K562 (cell line): ENCODE results near the gene NHS. TPM values are rescaled to one million over a fixed set of nuclear protein-coding genes. Genes with fewer than 3 reads are reported as not detected.

Source experiments
- E2F6 ChIP-seq, 2 experiments: IDR thresholded peaks; 2 replicates each; pipeline ENCODE4 v1.6.1; 2011; ENCODE audit warnings: borderline replicate concordance in 1 of 2, control low read depth in 1 of 2, low read depth in 1 of 2, low read length in 1 of 2, mild to moderate bottlenecking in 1 of 2, mixed read lengths in 1 of 2, moderate library complexity in 1 of 2; ENCODE audit not compliant: insufficient read depth in 1 of 2, insufficient read length in 1 of 2, poor library complexity in 1 of 2, severe bottlenecking in 1 of 2; ENCODE audit errors: extremely low read depth in 1 of 2
- ZNF3 ChIP-seq: fragments of 250-450 bp; sonication (Bioruptor Pico); IDR thresholded peaks from 2 replicates; pipeline ENCODE4 v1.5.0; 2021; ENCODE audit warnings: mild to moderate bottlenecking, moderate library complexity
- polyA plus RNA-seq, 8 experiments: library from polyadenylated mRNA; depleted of rRNA in 4 of 8; stranded (reverse) in 5 of 8; unstranded in 3 of 8; fragments of >200 nt; fragmentation: Nextera tagmentation in 2 of 8; fragmentation: Illumina TruSeq in 1 of 8; extraction: Ambion mirVana in 2 of 8; extraction: Trizol in 1 of 8; gene quantifications; 2 replicates each; pipeline versions ENCODE4 v1.2.1 to v1.2.3, GENCODE V29; 2011 to 2014; ENCODE audit warnings: inconsistent platforms in 1 of 8, missing spikeins in 1 of 8
- total RNA-seq, 7 experiments: library from RNA; depleted of rRNA in 6 of 7; stranded (reverse); fragments of >200 nt in 6 of 7; fragmentation: Illumina TruSeq in 2 of 7; extraction: Trizol in 2 of 7; gene quantifications; 2 replicates each; pipeline versions ENCODE4 v1.2.1 to v1.2.3, GENCODE V29; 2011 to 2021; ENCODE audit warnings: low replicate concordance in 1 of 7
- TF ChIP-seq, protein P1 (sequence below): fragments of 250-450 bp; sonication (Bioruptor Pico); IDR thresholded peaks from 2 replicates; pipeline ENCODE4 v1.9.0; 2021; ENCODE audit warnings: mild to moderate bottlenecking, inconsistent platforms
- TF ChIP-seq, protein P2 (sequence below): fragments of 450-650 bp; IDR thresholded peaks from 2 replicates; pipeline ENCODE4 v1.6.1; 2018; ENCODE audit not compliant: partially characterized antibody

NHS gene
- total and polyA plus RNA-seq, 9 of the 15 experiments (the other 6 are each of a cell fraction or from before 2014, with no cell fraction given), result 0.02 TPM; not detected in 8

GRCh38 chrX:17440836-17441235 lies 65.8 kb downstream of the NHS start (continued):
- no peak for TF ChIP-seq E2F6 (IDR thresholded peaks at IDR 0.05; ENCODE audit: borderline replicate concordance in 1 of 2, extremely low read depth in 1 of 2, insufficient read depth in 1 of 2, insufficient read length in 1 of 2, low read depth in 1 of 2, low read length in 1 of 2, poor library complexity in 1 of 2, severe bottlenecking in 1 of 2)
- TF ChIP-seq ZNF3 (CRISPR knock-in tag), result no peak
- TF ChIP-seq, protein P1, sequence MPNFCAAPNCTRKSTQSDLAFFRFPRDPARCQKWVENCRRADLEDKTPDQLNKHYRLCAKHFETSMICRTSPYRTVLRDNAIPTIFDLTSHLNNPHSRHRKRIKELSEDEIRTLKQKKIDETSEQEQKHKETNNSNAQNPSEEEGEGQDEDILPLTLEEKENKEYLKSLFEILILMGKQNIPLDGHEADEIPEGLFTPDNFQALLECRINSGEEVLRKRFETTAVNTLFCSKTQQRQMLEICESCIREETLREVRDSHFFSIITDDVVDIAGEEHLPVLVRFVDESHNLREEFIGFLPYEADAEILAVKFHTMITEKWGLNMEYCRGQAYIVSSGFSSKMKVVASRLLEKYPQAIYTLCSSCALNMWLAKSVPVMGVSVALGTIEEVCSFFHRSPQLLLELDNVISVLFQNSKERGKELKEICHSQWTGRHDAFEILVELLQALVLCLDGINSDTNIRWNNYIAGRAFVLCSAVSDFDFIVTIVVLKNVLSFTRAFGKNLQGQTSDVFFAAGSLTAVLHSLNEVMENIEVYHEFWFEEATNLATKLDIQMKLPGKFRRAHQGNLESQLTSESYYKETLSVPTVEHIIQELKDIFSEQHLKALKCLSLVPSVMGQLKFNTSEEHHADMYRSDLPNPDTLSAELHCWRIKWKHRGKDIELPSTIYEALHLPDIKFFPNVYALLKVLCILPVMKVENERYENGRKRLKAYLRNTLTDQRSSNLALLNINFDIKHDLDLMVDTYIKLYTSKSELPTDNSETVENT (CRISPR knock-in tag), result no peak
- TF ChIP-seq, protein P2, sequence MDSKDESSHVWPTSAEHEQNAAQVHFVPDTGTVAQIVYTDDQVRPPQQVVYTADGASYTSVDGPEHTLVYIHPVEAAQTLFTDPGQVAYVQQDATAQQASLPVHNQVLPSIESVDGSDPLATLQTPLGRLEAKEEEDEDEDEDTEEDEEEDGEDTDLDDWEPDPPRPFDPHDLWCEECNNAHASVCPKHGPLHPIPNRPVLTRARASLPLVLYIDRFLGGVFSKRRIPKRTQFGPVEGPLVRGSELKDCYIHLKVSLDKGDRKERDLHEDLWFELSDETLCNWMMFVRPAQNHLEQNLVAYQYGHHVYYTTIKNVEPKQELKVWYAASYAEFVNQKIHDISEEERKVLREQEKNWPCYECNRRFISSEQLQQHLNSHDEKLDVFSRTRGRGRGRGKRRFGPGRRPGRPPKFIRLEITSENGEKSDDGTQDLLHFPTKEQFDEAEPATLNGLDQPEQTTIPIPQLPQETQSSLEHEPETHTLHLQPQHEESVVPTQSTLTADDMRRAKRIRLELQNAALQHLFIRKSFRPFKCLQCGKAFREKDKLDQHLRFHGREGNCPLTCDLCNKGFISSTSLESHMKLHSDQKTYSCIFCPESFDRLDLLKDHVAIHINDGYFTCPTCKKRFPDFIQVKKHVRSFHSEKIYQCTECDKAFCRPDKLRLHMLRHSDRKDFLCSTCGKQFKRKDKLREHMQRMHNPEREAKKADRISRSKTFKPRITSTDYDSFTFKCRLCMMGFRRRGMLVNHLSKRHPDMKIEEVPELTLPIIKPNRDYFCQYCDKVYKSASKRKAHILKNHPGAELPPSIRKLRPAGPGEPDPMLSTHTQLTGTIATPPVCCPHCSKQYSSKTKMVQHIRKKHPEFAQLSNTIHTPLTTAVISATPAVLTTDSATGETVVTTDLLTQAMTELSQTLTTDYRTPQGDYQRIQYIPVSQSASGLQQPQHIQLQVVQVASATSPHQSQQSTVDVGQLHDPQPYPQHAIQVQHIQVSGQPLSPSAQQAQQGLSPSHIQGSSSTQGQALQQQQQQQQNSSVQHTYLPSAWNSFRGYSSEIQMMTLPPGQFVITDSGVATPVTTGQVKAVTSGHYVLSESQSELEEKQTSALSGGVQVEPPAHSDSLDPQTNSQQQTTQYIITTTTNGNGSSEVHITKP, result no peak
